ENCODE measurements around the gene CYP27C1. TPM values are rescaled to one million over a fixed set of nuclear protein-coding genes. Genes with fewer than 3 reads are reported as not detected.

The CYP27C1 gene
- total RNA-seq, 4 donors from 2014 or later, result 0.12 to 0.52 (median 0.28) TPM

DNA sequence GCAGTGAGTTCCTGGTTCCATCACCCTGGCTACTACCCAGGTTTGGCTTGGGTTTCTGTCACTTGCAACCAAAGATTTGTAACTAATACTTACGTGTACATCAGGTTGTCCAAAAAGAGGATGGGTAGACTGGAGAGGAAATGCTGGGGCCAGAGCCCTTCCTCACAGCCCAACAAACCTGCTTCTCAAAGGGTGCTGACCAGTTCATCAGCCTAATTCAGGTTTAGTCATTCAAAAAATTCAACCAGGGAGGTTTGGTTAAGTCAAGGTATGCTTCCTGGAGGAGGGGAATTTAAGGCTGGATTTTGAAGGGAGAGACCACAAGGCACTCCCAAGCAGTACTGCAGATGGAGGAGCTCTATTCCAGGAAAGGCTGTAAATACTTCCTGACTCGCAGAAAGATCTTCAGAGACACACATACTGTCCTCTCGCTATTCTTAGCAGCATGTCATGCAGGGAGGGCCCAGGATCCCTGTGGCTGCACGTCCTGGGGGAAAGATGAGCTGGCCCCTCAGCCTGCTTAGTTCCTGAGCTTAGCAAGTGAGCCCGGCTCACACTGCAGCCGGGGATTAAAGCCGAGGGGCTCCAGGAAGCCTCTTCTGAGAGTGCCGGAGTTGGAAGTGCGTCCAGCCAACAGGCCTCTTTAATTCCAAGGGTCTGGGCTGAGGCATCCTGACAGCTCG is 73.1 kb downstream of the CYP27C1 start:
- no peaks in the 10 kb centered on the region for H3K36me3 ChIP-seq
- ATAC-seq, result no peak
- no peaks in the 10 kb centered on the region for H3K27me3 ChIP-seq
- 63% methylated on average over 2 of the region's 10 CpGs; no CpG with 5 or more reads in 1 of the 2 donors for WGBS, 2 donors (ENCODE audit: low coverage in 1 of 2)
- H3K9me3 ChIP-seq, result peaks cover 0 to 6% (median 0%) of the 10 kb centered on the region in 3 donors
- H3K27ac ChIP-seq, result no peak overlapping the region
- TF ChIP-seq EP300 (IDR thresholded peaks at IDR 0.05) (no peak), POLR2AphosphoS5 (IDR thresholded peaks at IDR 0.05) (no peak), POLR2A (IDR thresholded peaks at IDR 0.05) (no peak)
- TF ChIP-seq, protein P1, sequence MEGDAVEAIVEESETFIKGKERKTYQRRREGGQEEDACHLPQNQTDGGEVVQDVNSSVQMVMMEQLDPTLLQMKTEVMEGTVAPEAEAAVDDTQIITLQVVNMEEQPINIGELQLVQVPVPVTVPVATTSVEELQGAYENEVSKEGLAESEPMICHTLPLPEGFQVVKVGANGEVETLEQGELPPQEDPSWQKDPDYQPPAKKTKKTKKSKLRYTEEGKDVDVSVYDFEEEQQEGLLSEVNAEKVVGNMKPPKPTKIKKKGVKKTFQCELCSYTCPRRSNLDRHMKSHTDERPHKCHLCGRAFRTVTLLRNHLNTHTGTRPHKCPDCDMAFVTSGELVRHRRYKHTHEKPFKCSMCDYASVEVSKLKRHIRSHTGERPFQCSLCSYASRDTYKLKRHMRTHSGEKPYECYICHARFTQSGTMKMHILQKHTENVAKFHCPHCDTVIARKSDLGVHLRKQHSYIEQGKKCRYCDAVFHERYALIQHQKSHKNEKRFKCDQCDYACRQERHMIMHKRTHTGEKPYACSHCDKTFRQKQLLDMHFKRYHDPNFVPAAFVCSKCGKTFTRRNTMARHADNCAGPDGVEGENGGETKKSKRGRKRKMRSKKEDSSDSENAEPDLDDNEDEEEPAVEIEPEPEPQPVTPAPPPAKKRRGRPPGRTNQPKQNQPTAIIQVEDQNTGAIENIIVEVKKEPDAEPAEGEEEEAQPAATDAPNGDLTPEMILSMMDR (IDR thresholded peaks at IDR 0.05), result no peak
- H3K4me1 ChIP-seq, result peaks cover 0 to 39% (median 22%) of the 10 kb centered on the region in 3 donors
- H3K4me3 ChIP-seq, result no peak overlapping the region

DNA sequence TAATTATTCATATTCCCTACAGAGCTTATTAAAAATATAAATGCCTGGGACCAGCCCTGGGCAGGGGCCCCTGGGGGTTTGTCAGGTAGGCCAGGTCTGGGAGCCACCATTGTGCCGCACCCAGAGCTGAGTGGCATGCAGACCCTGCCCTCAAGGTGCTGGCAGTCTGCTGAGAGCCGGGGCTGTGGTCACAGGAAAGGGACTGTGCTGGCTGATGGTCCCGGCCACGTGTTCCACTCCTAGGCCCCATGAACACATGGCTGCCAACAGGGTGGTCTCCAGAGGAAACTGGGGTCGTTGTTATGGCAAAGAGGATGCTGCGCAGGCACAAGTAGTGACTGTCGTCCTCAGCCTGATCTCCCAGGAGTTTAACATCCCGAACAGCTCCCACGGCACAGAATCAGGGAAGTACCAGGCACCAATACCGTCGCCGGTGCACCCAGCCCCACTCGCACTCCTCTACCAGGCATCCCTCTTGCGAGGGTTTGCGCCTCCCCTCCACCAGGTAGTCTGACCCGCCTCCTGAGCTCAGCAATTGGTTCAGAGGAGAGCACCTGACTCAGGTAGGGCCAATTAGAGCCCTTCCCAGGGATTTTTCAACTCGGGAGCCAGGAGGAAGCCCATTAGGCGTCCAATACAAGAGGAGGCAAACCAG is 73.9 kb downstream of the CYP27C1 start:
- Histone ChIP-seq H3K9me3 (peaks cover 0 to 4% (median 0%) of the 10 kb centered on the region in 3 donors), H3K27ac (peak overlapping the region in 2 of 4 donors; percentile 25 to 64), H3K4me1 (peaks cover 0 to 39% (median 22%) of the 10 kb centered on the region in 3 donors), H3K27me3 (no peaks in the 10 kb centered on the region), H3K36me3 (no peaks in the 10 kb centered on the region), H3K4me3 (no peak overlapping the region)
- 93% methylated on average over 3 of the region's 18 CpGs; no CpG with 5 or more reads in 1 of the 2 donors for whole genome bisulfite sequencing, 2 donors (ENCODE audit: low coverage in 1 of 2)
- no peak for ATAC-seq
- TF ChIP-seq, protein P1 (IDR thresholded peaks at IDR 0.05), result no peak
- TF ChIP-seq POLR2A (IDR thresholded peaks at IDR 0.05), result no peak
- no peak for TF ChIP-seq EP300 (IDR thresholded peaks at IDR 0.05)
- no peak for TF ChIP-seq POLR2AphosphoS5 (IDR thresholded peaks at IDR 0.05)

- H3K9me3 ChIP-seq, result no peaks in the 10 kb centered on the region
- ATAC-seq, result no peak
- H3K36me3 ChIP-seq, result no peaks in the 10 kb centered on the region
- WGBS, 2 donors (ENCODE audit: low coverage in 1 of 2), result 17 to 40% methylated on average over 1 of the region's 1 CpG
- no peak overlapping the region for H3K4me3 ChIP-seq
- H3K27ac ChIP-seq, result peak overlapping the region in 3 of 4 donors; percentile 25 to 67 (median 64)
- TF ChIP-seq POLR2AphosphoS5 (IDR thresholded peaks at IDR 0.05), result no peak
- TF ChIP-seq EP300 (IDR thresholded peaks at IDR 0.05), result no peak
- TF ChIP-seq POLR2A (IDR thresholded peaks at IDR 0.05), result no peak
- TF ChIP-seq, protein P1 (IDR thresholded peaks at IDR 0.05), result no peak
- peaks cover 0 to 39% (median 22%) of the 10 kb centered on the region in 3 donors for H3K4me1 ChIP-seq
- H3K27me3 ChIP-seq, result no peaks in the 10 kb centered on the region
These were observed 74.7 kb downstream of the CYP27C1 start for GRCh38 chr2:127145280-127145895.

- H3K27ac ChIP-seq, result peak overlapping the region in 3 of 4 donors; percentile 58 to 71 (median 64)
- peaks cover 0 to 39% (median 22%) of the 10 kb centered on the region in 3 donors for H3K4me1 ChIP-seq
- no peaks in the 10 kb centered on the region for H3K36me3 ChIP-seq
- H3K4me3 ChIP-seq, result no peak overlapping the region
- 49 to 60% methylated on average over 5 to 9 of the region's 11 CpGs for WGBS, 2 donors (ENCODE audit: low coverage in 1 of 2)
- H3K27me3 ChIP-seq, result no peaks in the 10 kb centered on the region
- peak; percentile 50 for ATAC-seq
- H3K9me3 ChIP-seq, result no peaks in the 10 kb centered on the region
- no peak for TF ChIP-seq EP300 (IDR thresholded peaks at IDR 0.05)
- TF ChIP-seq, protein P1 (IDR thresholded peaks at IDR 0.05), result peak in 2 of 4 experiments; percentile 13 to 26
- no peak for TF ChIP-seq POLR2A (IDR thresholded peaks at IDR 0.05)
- TF ChIP-seq POLR2AphosphoS5 (IDR thresholded peaks at IDR 0.05), result peak; percentile 26
These were observed 76.0 kb downstream of the CYP27C1 start for GRCh38 chr2:127143841-127144782.
